AG10803 (cell line): ENCODE results near the gene DUSP1.
A peak's percentile ranks its signal among the peaks of the same experiment; 100 is the strongest.

Source experiments
- DNase-seq: peaks from one replicate; pipeline ENCODE4 v3.0.0; 2010; ENCODE audit warnings: low read depth
- H3K4me3 ChIP-seq: 2 replicates; pipeline ENCODE4 v1.5.1; 2011; ENCODE audit warnings: mild to moderate bottlenecking, low read length, control low read depth
- TF ChIP-seq, protein P1 (sequence below): conservative IDR thresholded peaks from 2 replicates; pipeline ENCODE4 v1.5.1; 2011; ENCODE audit warnings: mild to moderate bottlenecking, low read length, control low read depth, inconsistent platforms

Gene DUSP1

DNA sequence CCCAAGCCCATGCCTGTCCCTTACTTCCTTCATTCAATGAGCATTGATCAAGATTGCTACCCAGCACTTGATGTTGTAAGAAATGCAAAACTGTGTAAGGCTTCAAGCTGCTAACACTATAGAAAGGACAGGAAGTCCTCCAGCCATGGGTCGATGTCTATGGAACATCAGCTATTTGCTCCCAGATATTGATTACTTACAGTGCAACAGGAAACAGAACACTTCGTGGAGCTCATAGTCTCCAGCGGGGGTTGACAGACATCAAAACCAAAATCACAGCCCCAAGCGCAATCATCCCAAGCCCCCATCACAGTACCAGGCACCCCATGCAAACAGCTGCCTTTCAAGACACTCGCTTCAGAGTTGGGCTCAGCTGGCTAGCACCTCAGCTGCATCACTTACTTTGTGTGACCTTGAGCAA is 26.8 kb upstream of the DUSP1 start:
- H3K4me3 ChIP-seq, result 0 out of 2 replicates have a peak overlapping the region, but pooled peaks have one; percentile 5
- DNase-seq, result no peak
- TF ChIP-seq, protein P1, sequence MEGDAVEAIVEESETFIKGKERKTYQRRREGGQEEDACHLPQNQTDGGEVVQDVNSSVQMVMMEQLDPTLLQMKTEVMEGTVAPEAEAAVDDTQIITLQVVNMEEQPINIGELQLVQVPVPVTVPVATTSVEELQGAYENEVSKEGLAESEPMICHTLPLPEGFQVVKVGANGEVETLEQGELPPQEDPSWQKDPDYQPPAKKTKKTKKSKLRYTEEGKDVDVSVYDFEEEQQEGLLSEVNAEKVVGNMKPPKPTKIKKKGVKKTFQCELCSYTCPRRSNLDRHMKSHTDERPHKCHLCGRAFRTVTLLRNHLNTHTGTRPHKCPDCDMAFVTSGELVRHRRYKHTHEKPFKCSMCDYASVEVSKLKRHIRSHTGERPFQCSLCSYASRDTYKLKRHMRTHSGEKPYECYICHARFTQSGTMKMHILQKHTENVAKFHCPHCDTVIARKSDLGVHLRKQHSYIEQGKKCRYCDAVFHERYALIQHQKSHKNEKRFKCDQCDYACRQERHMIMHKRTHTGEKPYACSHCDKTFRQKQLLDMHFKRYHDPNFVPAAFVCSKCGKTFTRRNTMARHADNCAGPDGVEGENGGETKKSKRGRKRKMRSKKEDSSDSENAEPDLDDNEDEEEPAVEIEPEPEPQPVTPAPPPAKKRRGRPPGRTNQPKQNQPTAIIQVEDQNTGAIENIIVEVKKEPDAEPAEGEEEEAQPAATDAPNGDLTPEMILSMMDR, result no peak

DNA sequence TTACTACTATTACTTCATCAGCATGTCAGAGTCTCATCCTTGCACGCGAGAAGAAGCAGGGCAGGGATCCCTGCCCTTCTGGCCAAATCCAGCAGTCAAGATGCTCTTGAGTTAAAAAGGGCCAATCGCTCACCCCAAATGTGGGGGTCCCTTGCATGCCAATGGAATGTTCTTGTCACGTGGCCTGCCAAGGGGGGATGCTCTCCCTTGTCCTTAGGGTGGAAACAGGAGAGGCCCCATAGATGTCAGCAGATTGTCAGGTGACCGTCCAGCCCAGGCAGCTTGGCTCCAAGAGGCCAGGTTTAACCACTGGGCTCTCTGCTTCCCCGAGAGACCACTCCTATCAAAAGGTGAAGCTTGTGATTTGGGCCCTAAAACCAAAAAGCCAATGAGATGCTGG is 25.3 kb upstream of the DUSP1 start:
- no peak for DNase-seq
- no peak overlapping the region for H3K4me3 ChIP-seq
- TF ChIP-seq, protein P1, result no peak

DNA sequence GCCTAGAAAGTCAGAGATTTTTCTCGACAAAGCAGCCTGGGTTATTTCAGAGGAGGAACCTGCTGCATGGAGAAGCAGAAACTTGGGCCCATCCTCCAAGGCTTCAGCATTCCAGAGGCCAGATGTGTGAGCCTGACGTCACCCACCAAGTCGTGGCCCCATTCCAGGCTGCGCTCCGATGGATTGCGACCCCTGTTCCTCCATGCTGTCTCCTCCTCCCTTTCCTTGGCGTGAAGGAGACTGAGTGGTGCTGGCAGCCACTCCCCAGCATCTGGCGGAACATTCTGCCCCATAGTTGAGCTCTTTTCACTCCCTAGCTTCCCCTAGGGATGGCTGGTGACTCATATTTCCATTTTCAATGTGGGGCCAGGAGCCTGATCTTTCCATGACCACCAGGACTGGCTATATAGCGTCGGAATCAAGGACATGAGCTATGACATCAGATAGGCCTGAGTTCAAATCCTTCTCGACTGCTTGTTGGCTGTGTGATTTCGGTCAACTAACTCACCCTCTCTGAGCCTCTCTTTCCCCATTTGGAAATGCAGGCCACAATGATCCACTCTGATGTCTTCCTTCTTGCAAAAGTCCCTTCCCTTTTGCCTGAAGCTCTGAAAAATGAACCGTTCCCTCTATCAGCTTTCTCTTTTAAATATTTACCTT is 24.5 kb upstream of the DUSP1 start:
- H3K4me3 ChIP-seq, result no peak overlapping the region; the same call in 1 of the 2 replicates
- peak; percentile 99 for DNase-seq
- TF ChIP-seq, protein P1, result peak; percentile 20; the same call in 1 of the 2 replicates

DNA sequence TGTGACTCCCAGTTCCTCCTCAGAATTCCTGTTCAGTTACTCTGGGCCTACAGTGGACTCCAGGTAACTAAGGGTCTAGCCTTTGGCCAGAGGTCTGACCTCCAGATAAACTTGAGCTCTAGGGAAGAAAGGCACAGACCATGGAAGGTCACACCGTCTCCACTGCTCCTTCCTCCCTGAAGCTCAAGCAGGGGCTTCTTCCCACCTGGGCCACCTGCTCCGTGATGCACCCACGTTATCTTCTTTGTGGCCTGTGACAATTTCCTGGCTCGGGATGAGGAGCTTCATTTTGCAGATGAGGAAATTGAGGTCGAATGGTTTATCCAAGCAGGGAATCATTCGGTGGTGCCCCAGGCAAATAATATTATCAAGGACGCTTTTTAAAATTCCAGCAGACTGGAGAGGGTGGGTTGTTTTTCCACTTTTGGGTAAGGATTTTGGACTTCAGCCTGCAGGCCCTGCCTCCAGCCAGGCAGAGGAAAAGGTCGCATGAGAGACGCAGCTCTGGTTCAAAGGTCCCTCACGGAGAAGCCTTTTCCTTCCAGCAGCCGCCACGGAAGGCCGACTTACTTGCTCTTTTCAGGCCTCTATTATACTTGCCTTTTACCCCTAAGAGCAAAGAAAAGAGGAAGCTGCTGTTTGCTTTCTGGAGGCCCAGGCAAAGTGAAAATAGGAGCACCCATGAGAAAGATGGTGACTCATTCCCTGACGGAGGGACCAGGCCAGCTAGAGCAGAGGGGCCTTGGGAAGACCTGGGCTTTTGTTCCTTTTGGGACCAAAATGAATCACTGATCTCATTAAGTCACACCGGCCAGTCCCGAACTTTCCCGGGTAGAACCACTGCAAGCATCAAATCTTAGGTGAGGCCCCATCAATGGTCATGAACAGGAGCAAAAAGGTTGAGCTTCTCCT is 22.8 kb upstream of the DUSP1 start:
- H3K4me3 ChIP-seq, result no peak overlapping the region
- DNase-seq, result no peak
- TF ChIP-seq, protein P1, result no peak

DNA sequence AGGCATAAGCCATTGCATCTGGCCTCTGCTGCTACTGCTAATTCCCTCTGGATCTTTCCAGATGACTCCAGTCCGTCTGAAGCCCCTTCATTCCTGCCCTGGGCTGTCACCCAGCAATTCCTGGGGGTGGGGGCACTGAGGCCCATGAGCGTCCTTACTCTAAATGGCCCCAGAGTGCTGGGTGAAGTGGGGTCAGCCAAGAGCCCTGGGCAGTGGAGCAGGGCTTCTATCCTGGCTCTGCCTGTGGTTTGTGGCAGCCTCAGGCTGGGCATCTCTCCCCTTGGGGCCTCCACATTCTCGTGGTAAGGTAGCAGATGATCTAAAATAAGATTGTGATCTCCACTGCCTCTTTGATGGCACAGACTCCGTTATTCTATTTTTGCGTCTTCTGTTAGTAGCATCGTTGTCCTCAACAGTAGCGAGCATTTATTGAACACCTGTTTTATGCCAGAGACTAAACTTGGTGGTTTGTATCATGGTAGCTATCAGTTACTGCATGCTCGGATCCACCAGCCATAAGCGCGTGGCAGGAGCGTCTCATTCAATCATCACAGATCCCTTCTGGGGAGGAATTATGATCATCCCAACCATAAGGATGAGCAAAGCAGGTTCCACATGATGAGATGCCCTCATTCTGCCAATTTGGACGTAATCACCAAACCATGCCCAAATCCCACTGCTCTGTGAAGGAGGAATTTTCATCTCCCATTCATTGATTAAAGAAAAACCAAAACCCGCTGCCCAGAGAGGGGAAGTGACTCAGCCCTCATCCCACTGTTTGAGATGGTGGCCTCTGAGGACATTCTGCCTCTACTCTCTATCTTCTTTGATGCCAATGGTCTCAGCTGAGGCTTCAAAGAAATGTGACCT is 21.9 kb upstream of the DUSP1 start:
- DNase-seq, result no peak
- H3K4me3 ChIP-seq, result no peak overlapping the region
- TF ChIP-seq, protein P1, result no peak

DNA sequence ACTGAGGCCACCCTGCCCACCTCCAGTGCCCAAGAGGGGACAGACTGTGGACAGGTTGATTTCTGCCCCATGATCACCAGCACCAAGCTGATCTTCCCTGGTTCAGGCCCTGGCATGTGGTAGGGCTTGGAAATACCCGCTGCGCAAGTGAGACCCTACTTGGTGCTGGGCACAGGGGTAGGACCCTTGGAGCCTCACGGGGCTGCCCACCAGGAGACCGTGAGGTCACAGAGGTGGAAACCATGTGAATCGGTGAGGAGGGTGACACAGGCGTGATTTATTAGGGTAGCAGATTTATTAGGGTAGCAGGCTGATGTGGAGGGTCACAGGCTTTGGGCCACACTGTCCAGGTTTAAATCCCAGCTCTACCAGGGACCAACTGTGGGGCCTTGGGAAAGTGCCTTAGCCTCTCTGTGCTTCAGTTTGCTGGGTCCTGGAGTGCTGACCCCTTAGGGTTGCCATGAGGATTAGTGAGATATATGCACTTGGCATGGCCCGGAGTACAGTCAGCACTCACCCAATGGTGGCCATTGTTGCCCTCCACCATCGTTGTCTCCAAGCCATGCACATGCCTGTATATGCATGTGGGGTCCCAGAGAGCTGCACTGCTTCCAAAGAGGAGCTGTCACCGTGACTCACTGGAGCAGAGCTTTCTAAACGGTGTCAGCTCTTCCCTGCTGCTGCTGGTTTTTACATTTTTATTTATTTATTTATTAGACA is 20.9 kb upstream of the DUSP1 start:
- no peak for DNase-seq
- TF ChIP-seq, protein P1, result no peak
- no peak overlapping the region for H3K4me3 ChIP-seq
